HG02884 (cell line): Measurements from ENCODE around the gene MRPL12.

ENCODE experiments used
- ATAC-seq: cut with Tn5 transposase; IDR thresholded peaks from one replicate; pipeline ENCODE4 v1.9.1; 2021; ENCODE audit warnings: mild to moderate bottlenecking, moderate library complexity; ENCODE audit not compliant: unreplicated experiment

MRPL12 gene

GRCh38 chr17:81700353-81701287 is 2.5 kb upstream of the MRPL12 start:
- ATAC-seq, result no peak

- ATAC-seq, result no peak
Measured at GRCh38 chr17:81701288-81702071, 1.7 kb upstream of the MRPL12 start.

- ATAC-seq, result no peak
Measured at GRCh38 chr17:81703747-81704654, 834 bp downstream of the MRPL12 start.

GRCh38 chr17:81705518-81706231 is 2.5 kb downstream of the MRPL12 start:
- ATAC-seq, result no peak

GRCh38 chr17:81706232-81706611 is 3.1 kb downstream of the MRPL12 start:
- ATAC-seq, result no peak

GRCh38 chr17:81706757-81707624 is 3.8 kb downstream of the MRPL12 start:
- no peak for ATAC-seq

GRCh38 chr17:81707725-81708646 is 4.8 kb downstream of the MRPL12 start:
- ATAC-seq, result no peak

- ATAC-seq, result no peak
Measured at GRCh38 chr17:81708739-81709185, 5.6 kb downstream of the MRPL12 start.

- no peak for ATAC-seq
Measured at GRCh38 chr17:81710514-81711308, 7.5 kb downstream of the MRPL12 start.

- ATAC-seq, result peak; percentile 47
Measured at GRCh38 chr17:81711814-81712467, 8.8 kb downstream of the MRPL12 start, which contains the start of gene SLC25A10. TSS of gene SLC25A10 (plus strand) at chr17:81712284. CDS start at chr17:81712427, 143 bp downstream.

- peak; percentile 4 for ATAC-seq
Measured at GRCh38 chr17:81712468-81713003, 9.4 kb downstream of the MRPL12 start.

GRCh38 chr17:81713004-81713555 is 9.9 kb downstream of the MRPL12 start:
- ATAC-seq, result no peak

GRCh38 chr17:81713556-81714411 is 10.6 kb downstream of the MRPL12 start:
- ATAC-seq, result no peak

- no peak for ATAC-seq
Measured at GRCh38 chr17:81714412-81715106, 11.4 kb downstream of the MRPL12 start.
